HCT116 (cell line): ENCODE data around the gene PRRT3. TPM values are rescaled to one million over a fixed set of nuclear protein-coding genes. Genes with fewer than 3 reads are reported as not detected.

ENCODE experiments used
- ATAC-seq: fragments of 200-7000 bp; cut with Tn5 transposase; 2 replicates; pipeline ENCODE4 v1.9.1; 2020; ENCODE audit warnings: mild to moderate bottlenecking, moderate library complexity
- BruUV-seq: library from RNA; stranded (reverse); fragments of 400-500 nt; replicated peaks from 2 replicates; lab custom pipeline; 2021; lab: Mats Ljungman, UMichigan
- CTCF ChIA-PET: fragments of 300-600 bp; sonication (Branson Sonifier 250); formaldehyde crosslinking; loops from one replicate; lab custom pipeline; 2021; ENCODE audit warnings: antibody characterized with exemption; lab: Charles Lee
- POLR2A ChIA-PET: fragments of 300-600, 350-600 bp; sonication (Branson Sonifier 250); formaldehyde crosslinking; loops from one replicate; lab custom pipeline; 2021; ENCODE audit warnings: antibody characterized with exemption; lab: Charles Lee
- RAD21 ChIA-PET, 2 experiments: fragments of 300-600 bp; sonication (Branson Sonifier 250); formaldehyde crosslinking; loops; one replicate each; lab custom pipeline; 2023; ENCODE audit warnings: low total read pairs in 2 of 2; ENCODE audit not compliant: uncharacterized antibody in 2 of 2, unreplicated experiment in 2 of 2, low non-redundant PET in 1 of 2; lab: Charles Lee
- DNase-seq: peaks from one replicate; pipeline ENCODE4 v3.0.0-alpha.2; 2010; ENCODE audit warnings: low read depth, low spot score
- H2AFZ ChIP-seq: fragments of 200-600 bp; shearing (Covaris generic), sonication (generic); 2 replicates; pipeline ENCODE4 v1.6.1; 2017; ENCODE audit warnings: low read depth, mixed run types, mixed read lengths, antibody characterized with exemption, low read length; ENCODE audit not compliant: poor library complexity, severe bottlenecking
- H3K27ac ChIP-seq: 2 replicates; pipeline ENCODE4 v1.5.1; 2012; ENCODE audit warnings: low read depth, low read length
- H3K27me3 ChIP-seq: fragments of 200-600 bp; sonication (generic); 2 replicates; pipeline ENCODE4 v1.6.1; 2016; ENCODE audit warnings: mixed run types, low read length, mixed read lengths; ENCODE audit not compliant: insufficient read depth
- H3K36me3 ChIP-seq, 2 experiments: fragments of 200-500 bp in 1 of 2; fragments of 200-600 bp in 1 of 2; sonication (Bioruptor generic) in 1 of 2; sonication (generic) in 1 of 2; 2 replicates each; pipeline versions ENCODE4 v1.5.1 to v1.6.1; 2014 to 2016; ENCODE audit warnings: low read length in 2 of 2, inconsistent platforms in 1 of 2, mixed read lengths in 1 of 2, mixed run types in 1 of 2; ENCODE audit not compliant: insufficient read depth in 2 of 2, control insufficient read depth in 1 of 2
- H3K4me1 ChIP-seq, 2 experiments: fragments of 200-600 bp in 1 of 2; sonication (generic) in 1 of 2; 2 replicates each; pipeline versions ENCODE4 v1.5.1 to v1.6.1; 2012 to 2017; ENCODE audit warnings: low read length in 2 of 2, inconsistent platforms in 1 of 2, mild to moderate bottlenecking in 1 of 2, mixed read lengths in 1 of 2, mixed run types in 1 of 2, moderate library complexity in 1 of 2; ENCODE audit not compliant: insufficient read depth in 2 of 2, control insufficient read depth in 1 of 2
- H3K4me2 ChIP-seq: fragments of 200-600 bp; sonication (generic); 2 replicates; pipeline ENCODE4 v1.6.1; 2017; ENCODE audit warnings: mixed run types, low read length, mixed read lengths
- H3K4me3 ChIP-seq, 2 experiments: fragments of 200-600 bp in 1 of 2; sonication (generic) in 1 of 2; replicated peaks in 1 of 2; 2 replicates each; pipeline ENCODE4 v1.5.1; 2011 to 2016; ENCODE audit warnings: low read length in 2 of 2, control low read depth in 1 of 2, low read depth in 1 of 2, mild to moderate bottlenecking in 1 of 2, mixed read lengths in 1 of 2, mixed run types in 1 of 2
- H3K79me2 ChIP-seq: fragments of 200-600 bp; sonication (generic); 2 replicates; pipeline ENCODE4 v1.6.1; 2017; ENCODE audit warnings: mild to moderate bottlenecking, mixed run types, low read length, moderate library complexity, mixed read lengths; ENCODE audit not compliant: insufficient read depth
- H3K9ac ChIP-seq: fragments of 200-600 bp; sonication (generic); 2 replicates; pipeline ENCODE4 v1.6.1; 2016; ENCODE audit warnings: low read length, mixed read lengths
- H3K9me2 ChIP-seq: fragments of 200-600 bp; sonication (generic), shearing (Covaris generic); 2 replicates; pipeline ENCODE4 v1.6.1; 2017; ENCODE audit warnings: mixed run types, mild to moderate bottlenecking, moderate library complexity; ENCODE audit not compliant: insufficient read depth
- H3K9me3 ChIP-seq, 2 experiments: fragments of 200-500 bp in 1 of 2; fragments of 200-600 bp in 1 of 2; sonication (Bioruptor generic) in 1 of 2; sonication (generic) in 1 of 2; 2 replicates each; pipeline ENCODE4 v1.6.1; 2014 to 2017; ENCODE audit warnings: low read length in 2 of 2, mixed read lengths in 2 of 2, inconsistent platforms in 1 of 2, low read depth in 1 of 2, mild to moderate bottlenecking in 1 of 2, mixed run types in 1 of 2, moderate library complexity in 1 of 2; ENCODE audit not compliant: control insufficient read depth in 1 of 2, insufficient read depth in 1 of 2
- H4K20me1 ChIP-seq: fragments of 200-600 bp; sonication (generic), shearing (Covaris generic); 2 replicates; pipeline ENCODE4 v1.6.1; 2017; ENCODE audit warnings: mixed run types, mild to moderate bottlenecking, moderate library complexity; ENCODE audit not compliant: insufficient read depth
- CBX3 ChIP-seq: IDR thresholded peaks from 2 replicates; pipeline ENCODE4 v1.6.1; 2012; ENCODE audit warnings: low read depth
- EZH2phosphoT487 ChIP-seq: fragments of 200-600 bp; IDR thresholded peaks from 2 replicates; pipeline ENCODE4 v1.6.1; 2018; ENCODE audit warnings: antibody characterized with exemption, borderline replicate concordance
- FOSL1 ChIP-seq: IDR thresholded peaks from 2 replicates; pipeline ENCODE4 v1.6.1; 2012; ENCODE audit warnings: low read depth
- JUND ChIP-seq: IDR thresholded peaks from 2 replicates; pipeline ENCODE4 v1.6.1; 2012
- RAD21 ChIP-seq: IDR thresholded peaks from 2 replicates; pipeline ENCODE4 v1.6.1; 2012; ENCODE audit warnings: low read depth, mild to moderate bottlenecking
- REST ChIP-seq: IDR thresholded peaks from 2 replicates; pipeline ENCODE4 v1.6.1; 2012; ENCODE audit warnings: low read depth
- SP1 ChIP-seq: IDR thresholded peaks from 2 replicates; pipeline ENCODE4 v1.6.1; 2012; ENCODE audit warnings: low read depth
- TCF7L2 ChIP-seq: IDR thresholded peaks from 2 replicates; pipeline ENCODE4 v1.7.0; 2011; ENCODE audit warnings: borderline replicate concordance, inconsistent platforms; ENCODE audit not compliant: insufficient read depth, insufficient read length; ENCODE audit errors: extremely low read depth
- ZNF274 ChIP-seq: fragments of 200-500 bp; sonication (Bioruptor generic); IDR thresholded peaks from 2 replicates; pipeline ENCODE4 v1.6.1; 2014; ENCODE audit warnings: mild to moderate bottlenecking, low read depth, low read length, inconsistent platforms
- intact Hi-C: fragments of 100-400 bp; cut with micrococcal nuclease; formaldehyde crosslinking; loops from 2 replicates; pipeline ENCODE4 v1.10.0; 2022
- total RNA-seq: library from RNA; stranded (reverse); gene quantifications from one replicate; pipeline ENCODE4 v1.2.1, GENCODE V29; 2021; ENCODE audit not compliant: unreplicated experiment

PRRT3 gene
- total RNA-seq, 1 experiment from 2014 or later = 0.96 TPM

DNA sequence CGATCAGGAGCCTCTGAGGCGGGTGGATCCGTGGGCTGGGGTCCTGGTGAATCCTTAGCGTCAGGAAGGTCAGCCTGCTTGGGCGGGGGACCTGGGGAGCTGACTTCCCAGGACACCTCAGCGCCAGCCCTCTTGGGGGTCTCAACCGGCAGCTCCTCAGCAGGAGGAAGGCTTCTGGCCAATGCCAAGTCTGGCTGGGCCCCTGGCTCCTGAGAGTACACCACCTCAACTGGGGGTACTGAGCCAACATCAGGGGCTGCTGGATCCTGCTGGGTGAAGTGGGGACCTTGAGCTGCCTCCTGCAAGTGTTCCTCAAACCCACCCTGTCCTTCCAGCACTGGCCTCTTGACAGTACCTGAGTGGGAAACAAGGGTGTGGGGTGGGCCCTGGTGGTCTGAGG lies 3.1 kb downstream of the PRRT3 start:
- Histone ChIP-seq H3K9ac (no peak overlapping the region), H3K9me2 (no peaks in the 10 kb centered on the region), H3K4me2 (no peak overlapping the region), H3K27me3 (no peaks in the 10 kb centered on the region)
- ATAC-seq = no peak
- intact Hi-C loops = loop anchor here (5.0 to 10.0 kb wide), 3 partner anchors 232 to 447 kb away; no protein-coding TSS in a partner anchor
- TF ChIP-seq ZNF274 (no peak), FOSL1 (no peak), TCF7L2 (no peak), CBX3 (no peak), RAD21 (no peak), JUND (no peak), EZH2phosphoT487 (no peak)
- TF ChIP-seq, all 23 proteins: peak for 0
- Histone ChIP-seq H3K9me3 (no peaks in the 10 kb centered on the region), H3K36me3 (peaks cover 0 to 6% of the 10 kb centered on the region in 2 experiments; a peak in 1 of 4 replicates), H2AFZ (no peak overlapping the region), H4K20me1 (no peaks in the 10 kb centered on the region), H3K4me1 (peaks cover 7 to 28% of the 10 kb centered on the region in 2 experiments; a peak in 3 of 4 replicates), H3K4me3 (no peak overlapping the region), H3K27ac (no peak overlapping the region), H3K79me2 (peaks cover 6% of the 10 kb centered on the region; the same call in 1 of the 2 replicates)
- BruUV-seq = no TSS peak
- ChIA-PET POLR2A (no interaction called here), RAD21 (no interaction called here), CTCF (no interaction called here)
- DNase-seq = no peak

- ATAC-seq (no peak), DNase-seq (no peak)
- TF ChIP-seq REST (no peak), SP1 (no peak)
- no peak overlapping the region for H2AFZ ChIP-seq
- peaks cover 0 to 6% of the 10 kb centered on the region in 2 experiments; a peak in 1 of 4 replicates for H3K36me3 ChIP-seq
- POLR2A ChIA-PET = no interaction called here
- H3K79me2 ChIP-seq = peaks cover 6% of the 10 kb centered on the region; the same call in 1 of the 2 replicates
- H3K9me2 ChIP-seq = no peaks in the 10 kb centered on the region
- BruUV-seq = no TSS peak
- no peaks in the 10 kb centered on the region for H3K27me3 ChIP-seq
- no peak overlapping the region for H3K4me3 ChIP-seq
- H3K9me3 ChIP-seq = no peaks in the 10 kb centered on the region
- peak overlapping the region; percentile 94; the same call in 1 of the 2 replicates for H3K4me2 ChIP-seq
- intact Hi-C loops = loop anchor here (5.0 to 10.0 kb wide), 3 partner anchors 231 to 446 kb away; no protein-coding TSS in a partner anchor
- no peak overlapping the region for H3K27ac ChIP-seq
- CTCF ChIA-PET = no interaction called here
- no peaks in the 10 kb centered on the region for H4K20me1 ChIP-seq
- H3K9ac ChIP-seq = no peak overlapping the region
- RAD21 ChIA-PET = no interaction called here
- peaks cover 7 to 28% of the 10 kb centered on the region in 2 experiments; a peak in 3 of 4 replicates for H3K4me1 ChIP-seq
Observed at GRCh38 chr3:9948586-9948985, 3.6 kb downstream of the PRRT3 start.
